ENCODE measurements around the gene ZFYVE27.

DNA sequence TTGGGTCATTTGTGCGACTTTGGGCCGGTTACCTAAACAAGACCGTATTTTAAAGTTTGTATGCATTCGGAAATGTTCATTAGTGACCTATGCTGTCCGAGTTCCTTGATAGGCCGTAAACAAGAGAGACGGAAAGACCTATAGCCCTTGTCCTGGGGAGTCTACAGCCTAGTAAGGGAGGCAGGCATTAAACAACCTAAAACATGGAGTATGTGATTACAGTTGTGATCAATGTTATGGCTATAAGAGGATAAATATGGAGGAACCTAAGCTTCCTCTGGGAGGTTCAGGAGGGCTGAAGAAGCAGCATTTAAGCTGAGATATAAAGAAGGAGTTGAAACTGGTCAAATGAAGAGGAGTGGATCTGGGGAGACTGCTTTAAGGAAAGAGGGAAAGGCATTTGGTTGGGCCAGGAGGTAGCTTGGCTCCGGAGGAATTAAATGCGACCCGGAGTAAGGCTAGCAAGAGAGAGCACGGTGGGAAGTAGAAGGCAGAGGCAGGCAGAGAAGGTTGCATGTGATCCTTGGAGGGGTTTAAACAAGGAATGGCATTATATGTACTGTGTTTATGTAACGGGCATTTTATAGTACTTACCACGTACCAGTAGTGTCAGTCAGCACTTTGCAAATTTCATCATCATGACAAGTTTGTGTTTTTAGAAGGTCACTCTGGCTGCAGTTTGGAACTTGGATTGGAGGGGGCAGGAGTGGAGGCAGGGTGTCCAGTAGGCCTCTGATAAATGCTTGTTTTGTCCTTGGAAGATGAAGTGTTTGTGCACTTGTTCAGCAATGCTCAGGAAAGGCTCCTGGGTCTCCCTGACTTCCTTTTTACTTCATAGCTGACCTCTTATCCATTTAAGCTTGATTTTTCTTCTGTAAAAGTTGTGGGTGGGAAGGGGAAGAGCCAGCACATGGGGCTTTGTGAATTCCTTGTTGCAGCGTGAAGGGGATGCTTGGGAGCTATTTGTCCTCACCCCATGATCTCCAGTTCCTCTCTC, 48.8 kb upstream of the ZFYVE27 start:
- no peak for TF ChIP-seq ZSCAN18 (CRISPR knock-in tag; IDR thresholded peaks at IDR 0.05)
- no peak for TF ChIP-seq CTCF (IDR thresholded peaks at IDR 0.05)
- TF ChIP-seq TEAD1 (CRISPR knock-in tag; IDR thresholded peaks at IDR 0.05), result no peak
- no peak for TF ChIP-seq FOXJ3 (CRISPR knock-in tag; IDR thresholded peaks at IDR 0.05; ENCODE audit: borderline replicate concordance)
- no peak for TF ChIP-seq JUN (CRISPR knock-in tag; IDR thresholded peaks at IDR 0.05)
- TF ChIP-seq RELA (CRISPR knock-in tag; IDR thresholded peaks at IDR 0.05; ENCODE audit: borderline replicate concordance), result no peak
- TF ChIP-seq CBFB (CRISPR knock-in tag; IDR thresholded peaks at IDR 0.05; ENCODE audit: low read depth), result no peak
- TF ChIP-seq JAZF1 (CRISPR knock-in tag; IDR thresholded peaks at IDR 0.05), result no peak
- TF ChIP-seq, protein P1, sequence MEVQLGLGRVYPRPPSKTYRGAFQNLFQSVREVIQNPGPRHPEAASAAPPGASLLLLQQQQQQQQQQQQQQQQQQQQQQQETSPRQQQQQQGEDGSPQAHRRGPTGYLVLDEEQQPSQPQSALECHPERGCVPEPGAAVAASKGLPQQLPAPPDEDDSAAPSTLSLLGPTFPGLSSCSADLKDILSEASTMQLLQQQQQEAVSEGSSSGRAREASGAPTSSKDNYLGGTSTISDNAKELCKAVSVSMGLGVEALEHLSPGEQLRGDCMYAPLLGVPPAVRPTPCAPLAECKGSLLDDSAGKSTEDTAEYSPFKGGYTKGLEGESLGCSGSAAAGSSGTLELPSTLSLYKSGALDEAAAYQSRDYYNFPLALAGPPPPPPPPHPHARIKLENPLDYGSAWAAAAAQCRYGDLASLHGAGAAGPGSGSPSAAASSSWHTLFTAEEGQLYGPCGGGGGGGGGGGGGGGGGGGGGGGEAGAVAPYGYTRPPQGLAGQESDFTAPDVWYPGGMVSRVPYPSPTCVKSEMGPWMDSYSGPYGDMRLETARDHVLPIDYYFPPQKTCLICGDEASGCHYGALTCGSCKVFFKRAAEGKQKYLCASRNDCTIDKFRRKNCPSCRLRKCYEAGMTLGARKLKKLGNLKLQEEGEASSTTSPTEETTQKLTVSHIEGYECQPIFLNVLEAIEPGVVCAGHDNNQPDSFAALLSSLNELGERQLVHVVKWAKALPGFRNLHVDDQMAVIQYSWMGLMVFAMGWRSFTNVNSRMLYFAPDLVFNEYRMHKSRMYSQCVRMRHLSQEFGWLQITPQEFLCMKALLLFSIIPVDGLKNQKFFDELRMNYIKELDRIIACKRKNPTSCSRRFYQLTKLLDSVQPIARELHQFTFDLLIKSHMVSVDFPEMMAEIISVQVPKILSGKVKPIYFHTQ (CRISPR knock-in tag; IDR thresholded peaks at IDR 0.05), result no peak
- TF ChIP-seq MLX (CRISPR knock-in tag; IDR thresholded peaks at IDR 0.05), result no peak
- no peak for TF ChIP-seq FOXP4 (CRISPR knock-in tag; IDR thresholded peaks at IDR 0.05)
- TF ChIP-seq E2F5 (CRISPR knock-in tag; IDR thresholded peaks at IDR 0.05), result no peak
- no peak for TF ChIP-seq NR2C2 (CRISPR knock-in tag; IDR thresholded peaks at IDR 0.05)

All from WTC11 (cell line).